GM18520 (cell line): ENCODE data around the gene CFAP46.
"Not testable (repeated sequence)": the region's sequence is repeated elsewhere in the genome, so short reads cannot be mapped to it uniquely, and the experiment has no call there.

Experiments used
- ATAC-seq: cut with Tn5 transposase; IDR thresholded peaks from one replicate; pipeline ENCODE4 v1.9.1; 2021; ENCODE audit not compliant: unreplicated experiment

CFAP46 gene

DNA sequence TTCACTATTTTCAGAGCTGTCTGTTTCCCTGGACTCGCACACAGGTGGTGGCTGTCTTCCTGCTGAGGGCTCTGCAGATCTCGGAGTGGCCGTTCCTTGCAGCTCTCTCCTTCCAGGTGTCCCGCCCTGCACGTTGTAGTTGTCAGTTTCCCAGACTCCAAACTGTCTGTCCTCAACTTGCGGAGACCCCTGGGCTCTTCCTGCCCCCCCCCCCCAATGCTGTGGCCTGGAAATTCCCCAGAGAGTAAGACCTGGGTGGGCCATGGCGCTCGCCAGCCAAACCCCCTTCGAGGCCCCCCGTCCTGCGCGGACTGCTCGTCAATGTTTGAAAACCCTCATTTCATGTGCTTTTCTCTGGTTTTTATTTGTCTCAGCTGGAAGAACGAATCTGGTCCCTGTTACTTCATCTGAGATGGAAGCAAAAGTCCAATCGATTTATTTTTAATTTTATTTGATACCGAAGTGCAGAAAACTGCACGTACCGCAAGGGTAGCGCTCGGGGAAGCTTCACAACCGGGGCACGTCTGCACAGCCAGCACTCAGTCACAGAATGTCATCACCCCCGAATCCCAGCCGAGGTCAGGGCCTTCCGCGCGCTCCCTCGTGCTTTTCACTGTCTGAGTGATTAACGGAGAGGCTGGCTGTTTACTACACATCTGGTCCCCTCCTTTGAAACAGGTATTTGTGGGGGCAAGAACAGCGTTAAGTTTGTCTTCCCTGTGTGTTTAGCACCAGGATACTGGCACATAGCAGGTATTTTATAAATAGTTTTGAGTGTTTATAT is 110.0 kb downstream of the CFAP46 start:
- ATAC-seq = no peak

DNA sequence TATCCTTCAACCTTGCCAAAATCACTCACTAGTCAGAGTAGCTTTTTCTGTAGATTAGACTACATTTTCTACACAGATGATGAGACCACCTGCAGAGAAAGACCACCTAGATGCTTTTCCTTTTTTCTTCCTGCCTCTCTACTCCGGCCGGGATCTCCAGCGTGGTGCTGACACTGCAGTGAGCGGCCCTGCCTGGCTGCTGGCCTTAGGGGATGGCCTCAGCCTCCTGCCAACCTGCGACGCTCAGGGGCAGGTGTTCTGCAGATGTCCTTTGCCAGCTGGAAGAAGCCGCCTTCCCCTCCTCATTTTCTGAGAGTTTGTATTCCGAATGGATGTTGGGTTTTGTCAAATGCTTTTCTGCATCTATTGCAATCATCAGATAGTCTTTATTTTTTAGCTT is 113.0 kb downstream of the CFAP46 start:
- ATAC-seq = no peak

DNA sequence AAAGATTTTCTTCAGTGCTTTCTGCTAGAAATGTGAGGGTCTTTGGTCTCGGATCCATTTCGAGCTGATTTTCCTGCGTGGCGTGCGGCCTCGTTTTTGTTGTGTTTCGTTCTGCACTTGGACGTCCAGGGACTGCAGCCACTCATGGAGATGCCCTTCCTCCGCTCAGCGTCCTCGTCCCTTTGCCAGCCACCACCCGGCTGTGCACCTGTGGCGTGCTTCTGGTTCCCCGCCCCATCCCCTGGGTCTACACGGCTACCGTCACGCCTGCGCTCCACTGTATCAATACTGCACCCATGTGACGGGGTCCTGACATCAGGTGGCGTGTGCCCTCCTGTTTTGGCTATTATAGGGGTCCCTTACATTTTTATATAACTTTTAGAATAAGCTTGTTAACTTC is 113.7 kb downstream of the CFAP46 start:
- no peak for ATAC-seq

DNA sequence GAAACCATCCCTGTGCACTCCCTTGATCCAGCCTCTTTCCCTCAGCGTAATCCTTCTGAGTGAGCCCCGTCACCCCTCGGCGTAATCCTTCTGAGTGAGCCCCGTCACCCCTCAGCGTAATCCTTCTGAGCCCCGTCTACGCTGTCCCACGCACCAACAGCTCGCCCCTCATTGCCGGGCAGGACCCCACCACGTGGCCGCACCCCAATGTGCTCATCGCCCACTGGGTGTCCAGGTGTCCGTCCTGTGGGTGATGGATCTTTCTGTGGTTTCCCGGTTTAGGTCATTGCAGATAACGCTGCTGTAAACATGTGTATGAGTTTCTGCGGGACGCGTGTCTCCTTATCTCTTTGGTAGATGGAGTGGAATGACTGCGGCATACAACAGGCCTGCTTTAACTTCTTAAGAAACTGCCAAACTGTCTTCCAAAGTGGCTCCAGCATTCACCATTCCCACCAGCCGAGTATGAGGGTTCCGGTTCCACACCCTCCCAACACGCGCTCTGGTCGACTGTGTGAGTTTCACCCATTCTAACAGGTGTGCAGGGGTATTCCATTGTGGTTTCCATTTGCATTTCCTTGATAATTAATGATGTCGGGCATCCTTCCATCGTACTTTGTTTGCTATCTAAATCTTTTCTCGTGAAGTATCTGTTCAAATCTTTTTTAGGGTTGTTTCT is 114.4 kb downstream of the CFAP46 start:
- ATAC-seq = no peak

DNA sequence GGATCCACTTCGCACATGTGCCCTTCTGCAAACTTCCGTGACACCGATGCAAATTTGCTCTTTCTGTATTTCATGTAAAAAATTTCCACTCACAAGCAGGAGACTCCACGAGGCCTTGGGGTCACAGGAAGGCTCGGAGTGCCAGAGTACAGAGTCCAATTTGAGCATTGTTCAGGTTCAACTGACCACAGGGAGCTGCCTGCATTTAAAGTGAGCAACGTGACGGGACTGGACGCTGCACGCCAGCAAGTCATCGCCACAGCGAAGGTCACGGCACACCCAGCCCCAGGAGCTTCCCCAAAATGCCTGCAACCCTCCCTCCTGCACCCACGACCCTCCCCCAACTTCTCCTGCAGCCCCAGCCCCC is 115.0 kb downstream of the CFAP46 start:
- ATAC-seq = no peak

DNA sequence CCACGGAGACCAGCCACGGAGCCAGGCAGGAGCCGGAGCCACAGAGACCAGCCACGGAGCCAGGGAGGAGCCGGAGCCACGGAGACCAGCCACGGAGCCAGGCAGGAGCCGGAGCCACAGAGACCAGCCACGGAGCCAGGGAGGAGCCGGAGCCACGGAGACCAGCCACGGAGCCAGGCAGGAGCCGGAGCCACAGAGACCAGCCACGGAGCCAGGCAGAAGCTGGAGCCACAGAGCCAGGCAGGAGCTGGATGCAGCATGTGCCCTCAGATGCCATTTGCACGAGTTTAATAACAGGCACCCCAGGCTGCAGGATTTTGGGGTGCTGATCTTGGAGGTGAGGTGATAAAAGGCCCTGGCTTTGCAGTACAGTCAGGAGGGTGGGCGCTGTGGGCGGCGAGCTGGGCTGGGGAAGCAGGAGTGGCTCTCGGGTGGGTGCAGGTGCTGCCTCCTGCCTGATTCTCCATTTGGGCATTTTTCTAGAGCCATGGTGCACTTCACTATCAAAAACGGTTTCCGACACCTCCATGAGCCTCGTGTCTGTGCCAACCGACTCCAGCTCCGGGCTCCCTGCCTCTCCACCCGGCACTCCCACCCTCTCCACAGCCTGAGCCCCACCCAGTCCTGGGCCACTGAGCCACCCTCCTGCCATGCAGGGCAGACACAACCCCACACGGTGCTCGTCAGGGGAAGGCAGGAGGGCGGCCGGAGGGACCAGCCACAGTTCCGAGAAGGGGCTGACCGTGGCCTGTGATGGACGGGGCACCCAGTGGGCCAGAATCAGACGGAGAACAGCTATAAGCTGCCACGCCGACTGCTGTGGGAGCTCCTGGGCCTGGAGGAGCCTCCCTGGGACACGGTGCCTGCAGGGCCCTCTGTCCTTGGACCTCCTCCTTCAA is 115.6 kb downstream of the CFAP46 start:
- no peak for ATAC-seq

DNA sequence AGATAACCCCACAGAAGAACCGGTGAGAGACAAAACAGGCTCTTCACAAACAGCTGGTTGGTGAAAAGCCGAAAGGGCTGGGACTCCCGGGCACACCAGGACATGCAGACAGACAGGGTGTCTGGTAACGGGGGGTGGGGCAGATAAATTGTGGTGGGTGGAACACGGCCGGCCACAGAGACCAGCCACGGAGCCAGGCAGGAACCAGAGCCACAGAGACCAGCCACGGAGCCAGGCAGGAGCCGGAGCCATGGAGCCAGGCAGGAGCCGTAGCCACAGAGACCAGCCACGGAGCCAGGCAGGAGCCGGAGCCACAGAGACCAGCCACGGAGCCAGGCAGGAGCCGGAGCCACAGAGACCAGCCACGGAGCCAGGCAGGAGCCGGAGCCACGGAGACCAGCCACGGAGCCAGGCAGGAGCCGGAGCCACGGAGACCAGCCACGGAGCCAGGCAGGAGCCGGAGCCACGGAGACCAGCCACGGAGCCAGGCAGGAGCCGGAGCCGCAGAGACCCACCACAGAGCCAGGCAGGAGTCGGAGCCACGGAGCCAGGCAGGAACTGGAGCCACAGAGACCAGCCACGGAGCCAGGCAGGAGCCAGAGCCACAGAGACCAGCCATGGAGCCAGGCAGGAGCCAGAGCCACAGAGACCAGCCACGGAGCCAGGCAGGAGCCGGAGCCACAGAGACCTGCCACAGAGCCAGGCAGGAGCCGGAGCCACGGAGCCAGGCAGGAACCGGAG is 116.4 kb downstream of the CFAP46 start:
- ATAC-seq = not testable (repeated sequence)

DNA sequence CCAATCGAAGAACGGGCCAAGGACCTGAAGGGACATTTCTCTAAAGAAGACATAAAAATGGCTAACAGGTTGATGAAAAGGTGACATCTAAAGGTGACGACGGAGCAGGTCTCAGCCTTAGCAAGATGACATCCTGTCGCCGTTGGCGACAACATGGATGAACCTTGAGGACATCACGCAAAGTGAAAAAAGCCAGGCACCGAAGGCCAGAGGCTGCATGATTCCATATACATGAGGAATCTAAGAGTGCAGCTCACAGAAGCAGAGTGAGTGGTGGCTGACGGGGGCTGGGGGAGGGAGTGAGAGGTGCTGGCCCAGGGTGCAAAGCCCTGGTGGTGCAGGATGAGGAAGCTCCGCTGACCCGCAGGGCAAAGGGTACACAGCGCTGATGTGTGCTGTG is 122.3 kb downstream of the CFAP46 start:
- ATAC-seq = no peak

DNA sequence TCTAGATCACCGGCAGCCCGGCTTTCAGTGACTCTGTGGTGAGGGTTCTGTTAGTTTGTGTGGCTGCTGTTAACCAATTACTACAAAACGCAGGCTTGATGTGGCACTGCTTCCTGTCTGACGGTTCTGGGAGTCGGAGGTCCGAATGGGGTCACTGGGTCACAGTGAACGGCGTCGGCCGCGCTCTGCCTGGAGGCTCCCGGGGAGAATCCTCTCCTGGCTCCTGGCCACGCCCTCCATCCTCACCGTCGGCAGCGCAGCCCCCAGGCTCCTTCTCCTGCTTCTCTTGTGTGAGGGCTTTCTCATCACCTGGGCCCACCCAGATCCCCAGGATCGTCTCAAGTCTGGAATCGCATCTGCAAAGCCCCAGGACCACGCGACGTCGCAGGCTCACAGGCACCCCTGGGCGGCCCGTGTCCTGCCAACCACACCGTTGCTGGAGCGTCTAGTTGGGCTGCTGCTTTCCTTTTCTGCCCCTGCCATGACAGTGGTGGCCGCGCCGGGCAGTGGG is 124.6 kb downstream of the CFAP46 start:
- no peak for ATAC-seq

DNA sequence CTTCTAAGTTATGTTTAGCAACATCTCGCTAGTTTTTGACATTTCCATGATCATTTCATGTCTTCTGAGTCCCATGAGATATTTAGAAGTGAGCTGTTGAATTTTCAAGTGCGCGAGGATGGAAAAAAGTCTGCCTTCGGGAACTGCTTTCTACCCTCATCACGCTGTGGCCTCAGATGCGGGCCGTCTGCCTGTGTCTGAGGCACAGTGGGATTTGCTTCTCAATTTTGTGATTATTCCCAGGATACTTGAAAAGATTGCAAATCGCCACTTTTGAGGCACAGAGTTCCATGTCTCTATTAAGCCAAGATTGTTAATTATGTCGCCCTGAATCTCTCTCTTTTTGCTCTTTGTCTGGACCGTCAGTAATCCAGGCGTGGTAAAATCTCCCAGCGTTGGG is 125.7 kb downstream of the CFAP46 start:
- no peak for ATAC-seq

DNA sequence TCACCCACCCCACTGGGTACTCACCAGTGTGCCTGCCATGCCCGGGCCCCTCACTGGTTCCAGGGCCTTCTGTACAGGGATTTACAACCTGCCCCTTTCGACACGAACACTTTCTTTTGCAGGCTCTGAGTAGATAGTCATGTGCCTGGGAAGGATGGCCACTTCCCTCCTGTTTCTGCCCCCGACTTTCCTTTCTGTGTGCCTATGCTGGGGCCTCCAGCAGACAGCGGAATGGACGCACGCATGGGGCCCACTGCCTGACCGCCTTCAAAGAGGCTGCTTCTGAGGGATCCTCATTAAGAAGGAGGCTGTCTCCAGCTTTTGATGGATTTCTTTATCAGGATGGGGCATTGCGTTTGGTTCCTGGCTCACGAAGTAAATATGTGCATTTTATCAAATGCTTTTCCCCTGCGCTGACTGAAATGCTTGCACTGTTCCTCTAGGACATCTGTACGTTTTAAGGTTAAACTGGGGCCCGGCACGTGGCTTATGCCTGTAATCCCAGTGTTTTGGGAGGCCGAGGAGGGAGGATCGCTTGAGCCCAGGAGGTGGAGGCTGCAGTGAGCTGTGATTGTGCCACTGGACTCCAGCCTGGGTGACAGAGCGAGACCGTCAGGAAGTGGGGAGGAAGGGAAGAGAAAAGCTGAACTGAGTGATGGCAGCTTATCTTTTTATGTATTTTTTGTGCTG is 127.1 kb downstream of the CFAP46 start:
- ATAC-seq = no peak

DNA sequence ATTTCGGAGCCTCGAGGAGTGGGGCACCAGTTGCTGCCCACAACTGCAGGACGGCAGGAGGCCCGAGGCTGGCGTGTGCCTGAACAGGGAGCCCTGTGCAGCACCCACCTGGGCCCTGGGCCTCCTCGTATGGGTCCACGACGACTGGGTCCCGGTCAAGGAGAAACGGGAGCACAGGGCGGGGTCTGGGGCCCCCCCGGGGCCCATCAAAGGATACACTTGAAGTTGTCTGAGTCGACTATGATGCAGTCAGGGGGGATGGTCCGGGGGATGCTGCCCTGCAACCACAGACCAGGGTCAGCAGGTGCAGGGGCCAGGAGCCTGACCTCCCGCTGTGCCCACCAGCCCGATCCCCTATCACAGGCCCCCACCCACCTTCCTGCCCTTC is 127.9 kb downstream of the CFAP46 start:
- ATAC-seq = no peak

DNA sequence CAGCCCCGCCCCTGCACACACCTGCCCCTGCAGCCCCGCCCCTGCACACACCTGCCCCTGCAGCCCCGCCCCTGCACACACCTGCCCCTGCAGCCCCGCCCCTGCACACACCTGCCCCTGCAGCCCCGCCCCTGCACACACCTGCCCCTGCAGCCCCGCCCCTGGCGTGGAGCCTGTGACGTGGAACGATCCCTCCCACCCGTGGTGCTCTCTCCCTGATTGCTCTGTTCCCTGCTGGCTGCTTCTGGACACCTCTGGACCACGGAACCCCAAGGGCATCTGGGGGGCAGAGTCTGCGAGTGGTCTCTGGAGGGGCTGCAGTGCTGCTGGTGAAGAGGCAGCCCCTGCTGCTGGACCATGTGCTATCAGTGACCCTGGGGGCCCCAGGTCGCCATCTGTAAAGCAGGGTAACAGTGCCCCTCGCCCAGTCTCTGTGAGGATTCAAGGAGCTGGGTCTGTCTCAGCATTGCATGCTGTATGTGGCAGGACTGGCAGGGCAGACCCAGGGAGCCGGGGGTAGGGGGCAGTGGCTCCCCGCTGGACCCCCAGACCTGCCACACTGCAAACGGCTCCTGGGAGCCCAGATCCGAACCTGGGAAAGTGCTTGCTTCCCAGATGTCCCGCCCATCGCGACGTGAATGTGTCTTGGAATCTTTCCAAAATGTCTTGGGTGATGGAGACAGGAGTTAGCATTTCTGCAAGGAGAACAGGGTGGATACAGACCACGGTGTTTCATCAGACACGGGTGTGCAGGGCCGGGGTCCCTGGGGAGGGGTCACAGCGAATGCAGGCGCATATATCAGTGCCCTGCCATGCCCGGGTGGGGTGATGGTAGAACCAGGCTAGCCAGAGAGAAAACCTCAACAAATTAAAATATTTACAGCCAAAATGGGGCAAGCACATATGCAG is 128.6 kb downstream of the CFAP46 start:
- no peak for ATAC-seq

DNA sequence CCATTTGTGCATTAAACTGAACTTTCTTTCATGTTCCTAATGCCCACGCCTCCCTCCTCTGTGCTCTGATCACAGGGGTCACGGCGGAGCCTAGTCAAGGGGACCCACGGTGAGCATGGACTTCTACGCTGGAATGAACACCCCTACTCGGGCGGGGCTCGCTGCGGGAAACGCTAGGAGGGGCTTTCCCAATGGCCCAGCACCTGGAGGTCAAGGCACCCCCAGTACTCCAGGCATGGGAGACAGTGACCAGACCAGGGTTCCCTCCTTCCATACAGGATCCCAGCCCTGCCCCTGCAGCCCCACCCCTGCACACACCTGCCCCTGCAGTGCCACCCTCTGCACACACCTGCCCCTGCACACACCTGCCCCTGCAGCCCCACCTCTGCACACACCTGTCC is 129.4 kb downstream of the CFAP46 start:
- no peak for ATAC-seq

DNA sequence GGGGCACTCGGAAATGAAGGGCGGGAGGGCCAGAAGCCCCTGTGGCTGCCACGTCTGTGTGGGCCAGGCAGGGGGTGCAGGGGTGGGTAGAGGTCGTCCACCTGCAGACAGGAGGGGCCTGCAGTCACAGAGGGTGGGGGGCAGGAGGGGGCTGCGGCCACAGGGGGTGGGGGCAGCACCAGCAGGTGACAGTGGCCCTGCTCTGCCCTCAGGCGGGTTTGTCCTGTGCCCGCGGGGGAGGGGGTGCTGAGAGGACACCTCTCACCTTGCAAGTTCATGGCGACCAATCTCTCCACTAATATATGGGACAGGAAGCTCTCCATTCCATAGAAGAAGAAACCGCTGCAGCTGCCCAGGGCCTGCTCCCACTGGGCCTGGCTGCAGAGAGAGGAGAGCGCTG is 129.8 kb downstream of the CFAP46 start:
- ATAC-seq = no peak

DNA sequence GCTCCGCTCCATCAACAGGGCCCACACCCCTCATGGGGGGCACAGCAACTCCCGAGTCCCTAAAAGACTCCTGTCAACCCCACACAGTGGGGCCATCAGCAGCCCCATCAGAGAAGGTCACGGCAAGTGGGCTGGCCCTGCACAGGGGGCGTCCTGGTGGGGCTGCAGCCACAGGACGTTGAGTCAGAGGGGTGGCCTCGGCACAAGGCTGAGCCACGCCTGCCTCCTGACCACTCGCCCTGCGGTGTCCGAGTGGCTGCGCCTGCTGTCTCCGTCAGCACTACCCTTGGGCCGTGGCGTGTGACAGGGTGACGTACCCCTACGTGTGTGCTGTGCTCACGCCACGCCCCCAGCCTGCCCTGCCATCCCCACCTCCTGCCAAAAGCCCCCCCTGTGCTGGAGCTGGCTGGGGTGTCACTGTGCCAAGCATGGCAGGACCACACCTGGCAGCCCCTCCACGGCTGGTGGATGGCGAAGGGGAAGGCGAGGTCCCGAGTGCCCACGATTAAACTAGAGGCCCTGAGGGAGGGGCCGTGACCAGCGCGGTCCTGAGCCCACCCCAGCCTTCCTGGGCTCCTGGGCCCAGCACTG is 130.4 kb downstream of the CFAP46 start:
- no peak for ATAC-seq

DNA sequence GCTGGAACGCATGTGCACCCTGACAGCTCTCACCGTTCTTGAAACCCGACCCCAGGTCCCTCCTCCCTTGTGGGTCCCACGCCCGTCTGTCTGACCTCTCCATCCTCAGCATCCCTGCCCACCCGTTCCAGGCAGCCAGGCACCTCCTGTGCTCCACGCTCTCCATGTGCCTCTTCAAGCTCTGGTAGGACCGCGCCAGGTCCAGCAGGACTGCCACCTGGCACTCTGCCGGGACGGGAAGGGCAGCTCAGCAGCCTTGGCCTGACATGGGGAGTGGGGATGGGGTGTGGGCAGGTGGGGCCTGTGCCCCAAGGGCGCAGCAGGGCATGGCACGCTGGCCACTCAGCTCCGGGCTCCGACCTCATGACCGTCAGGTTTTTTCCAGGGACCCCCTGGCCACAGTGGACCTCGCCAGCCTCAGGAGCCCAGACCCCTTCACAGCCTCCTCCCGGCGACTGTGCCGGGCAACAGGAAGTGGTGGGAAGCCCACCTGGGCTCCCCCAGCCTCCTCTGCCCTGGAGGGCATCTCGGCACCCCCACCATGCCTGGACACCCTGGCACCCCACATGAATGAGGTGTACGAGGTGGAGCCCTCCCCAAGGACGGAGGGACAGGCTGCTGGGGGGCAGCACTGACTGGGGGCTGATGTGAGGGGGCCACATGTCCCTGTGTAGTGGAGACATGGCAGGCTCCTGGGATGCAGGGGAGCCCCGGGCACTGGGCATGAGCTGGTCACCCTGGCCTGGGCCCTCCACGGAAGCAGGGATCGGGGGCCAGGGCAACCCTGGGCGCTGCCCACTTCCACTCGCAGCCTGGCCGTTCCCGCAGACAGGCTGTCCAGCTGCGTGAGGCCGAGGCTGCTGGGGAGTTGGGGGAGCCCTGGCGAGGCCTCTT is 131.3 kb downstream of the CFAP46 start:
- no peak for ATAC-seq
